Activated CD8-positive, alpha-beta memory T cell treated with anti-CD3 and anti-CD28 coated beads, Interleukin-2, amount 10 ng/mL, durations not matched to agents 7 days and 5 days (primary cell): Measurements from ENCODE around the gene CLDN11. TPM values are rescaled to one million over a fixed set of nuclear protein-coding genes. Genes with fewer than 3 reads are reported as not detected.

Source experiments
- ATAC-seq: fragments of 150-1000 bp; cut with Tn5 transposase; one replicate; pipeline ENCODE4 v1.10.0; 2021; ENCODE audit warnings: moderate library complexity
- CTCF ChIA-PET: fragments of 350-600 bp; sonication (Branson Sonifier 250); formaldehyde crosslinking; loops from one replicate; lab custom pipeline; 2021; ENCODE audit warnings: antibody characterized with exemption; lab: Charles Lee
- DNase-seq: peaks from one replicate; pipeline ENCODE4 v3.0.0-alpha.2; 2020
- H3K27ac Mint-ChIP-seq: one replicate; pipeline ENCODE4 v1.8.0; 2021; ENCODE audit warnings: mild to moderate bottlenecking, mixed read lengths
- H3K27me3 Mint-ChIP-seq: one replicate; pipeline ENCODE4 v1.8.0; 2021; ENCODE audit warnings: mixed read lengths
- H3K36me3 Mint-ChIP-seq: one replicate; pipeline ENCODE4 v1.8.0; 2021; ENCODE audit warnings: mild to moderate bottlenecking, mixed read lengths
- H3K4me1 Mint-ChIP-seq: one replicate; pipeline ENCODE4 v1.8.0; 2021; ENCODE audit warnings: mixed read lengths
- H3K4me3 Mint-ChIP-seq: one replicate; pipeline ENCODE4 v1.8.0; 2021; ENCODE audit warnings: mild to moderate bottlenecking, moderate library complexity, mixed read lengths
- H3K9me3 Mint-ChIP-seq: one replicate; pipeline ENCODE4 v1.8.0; 2022; ENCODE audit warnings: low read depth, mixed read lengths
- total RNA-seq, 2 experiments: library from RNA; stranded (reverse); gene quantifications; one replicate each; pipeline ENCODE4 v1.2.3, GENCODE V29; 2021

The CLDN11 gene
- total RNA-seq, 2 experiments from 2014 or later: 0.16 TPM; not detected in 1

DNA sequence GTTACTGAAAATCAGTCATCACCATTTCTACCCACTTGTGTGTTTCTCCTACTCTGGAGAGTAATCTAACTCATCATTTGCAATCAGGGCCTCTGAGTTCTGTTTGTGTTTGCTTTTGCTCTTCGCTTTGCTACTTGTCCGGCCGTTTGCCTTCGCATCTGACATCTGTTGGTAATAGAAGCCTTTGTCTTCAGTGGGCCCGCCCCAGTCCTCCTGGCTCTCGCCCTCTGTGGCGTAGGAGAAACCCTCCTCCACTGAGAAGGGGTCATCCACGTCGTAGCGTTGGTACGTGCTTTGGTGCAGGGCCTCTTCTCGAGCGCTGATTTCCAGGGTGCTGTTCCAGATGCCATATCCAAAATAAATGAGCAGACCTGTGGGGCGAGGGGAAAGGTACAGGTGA is 48.3 kb downstream of the CLDN11 start:
- DNase-seq: no peak
- Mint-ChIP-seq H3K9me3 (no peaks in the 10 kb centered on the region), H3K27me3 (peaks cover 36% of the 10 kb centered on the region), H3K4me3 (no peak overlapping the region), H3K27ac (no peak overlapping the region), H3K4me1 (peaks cover 14% of the 10 kb centered on the region), H3K36me3 (no peaks in the 10 kb centered on the region)
- no peak for ATAC-seq
- CTCF ChIA-PET: no interaction called here

GRCh38 chr3:170467571-170468147 is 49.0 kb downstream of the CLDN11 start:
- no peak for DNase-seq
- Mint-ChIP-seq H3K27me3 (peaks cover 32% of the 10 kb centered on the region), H3K4me3 (no peak overlapping the region), H3K27ac (no peak overlapping the region), H3K4me1 (peaks cover 14% of the 10 kb centered on the region), H3K9me3 (no peaks in the 10 kb centered on the region), H3K36me3 (no peaks in the 10 kb centered on the region)
- no peak for ATAC-seq
- CTCF ChIA-PET: no interaction called here

DNA sequence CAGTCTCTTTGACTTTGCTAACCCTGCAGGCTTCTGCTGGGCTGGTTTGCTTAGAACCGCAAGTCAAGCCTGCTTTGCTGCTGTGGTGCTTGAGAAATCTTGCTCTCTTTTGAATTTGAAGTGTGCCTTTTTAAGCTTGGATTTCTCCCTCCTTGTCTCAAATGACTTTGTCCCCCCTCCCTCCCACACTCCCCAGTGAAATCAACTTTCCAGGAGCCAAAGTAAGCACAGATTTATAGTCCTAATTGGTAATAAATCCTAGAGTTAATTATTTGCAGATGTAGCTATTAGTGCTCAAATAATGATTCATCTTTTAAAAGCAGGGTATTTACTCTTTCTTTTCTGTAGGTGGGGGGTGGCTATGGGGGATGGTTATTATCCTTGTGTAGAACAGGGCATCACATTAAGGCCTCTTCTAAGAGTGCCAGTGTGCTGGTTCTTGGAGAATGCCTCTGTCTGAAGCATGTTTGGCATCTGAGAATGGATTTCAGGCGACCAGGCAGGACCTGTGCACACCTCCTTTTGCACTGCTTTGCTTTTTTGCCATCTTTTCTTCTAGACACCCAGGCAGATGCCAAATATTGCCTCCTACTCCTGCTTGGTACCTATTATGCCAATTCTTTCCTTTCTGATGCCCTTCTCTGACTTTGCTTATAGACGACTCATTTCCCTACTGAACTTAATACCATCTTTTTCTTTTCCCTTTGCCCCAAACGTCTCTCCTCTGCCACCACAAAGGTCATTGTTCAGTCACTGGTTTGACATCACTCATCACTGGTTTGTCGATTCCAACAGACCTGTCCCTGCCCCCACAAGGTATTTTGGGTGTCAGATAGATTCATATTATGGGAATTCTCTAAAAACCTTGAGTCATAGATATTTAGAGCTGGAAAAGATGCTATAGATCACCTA is 50.7 kb downstream of the CLDN11 start:
- CTCF ChIA-PET: no interaction called here
- H3K9me3 Mint-ChIP-seq: no peaks in the 10 kb centered on the region
- H3K27me3 Mint-ChIP-seq: peaks cover 29% of the 10 kb centered on the region
- no peaks in the 10 kb centered on the region for H3K36me3 Mint-ChIP-seq
- no peak overlapping the region for H3K4me3 Mint-ChIP-seq
- ATAC-seq (no peak), DNase-seq (no peak)
- H3K27ac Mint-ChIP-seq: no peak overlapping the region
- H3K4me1 Mint-ChIP-seq: peaks cover 14% of the 10 kb centered on the region

DNA sequence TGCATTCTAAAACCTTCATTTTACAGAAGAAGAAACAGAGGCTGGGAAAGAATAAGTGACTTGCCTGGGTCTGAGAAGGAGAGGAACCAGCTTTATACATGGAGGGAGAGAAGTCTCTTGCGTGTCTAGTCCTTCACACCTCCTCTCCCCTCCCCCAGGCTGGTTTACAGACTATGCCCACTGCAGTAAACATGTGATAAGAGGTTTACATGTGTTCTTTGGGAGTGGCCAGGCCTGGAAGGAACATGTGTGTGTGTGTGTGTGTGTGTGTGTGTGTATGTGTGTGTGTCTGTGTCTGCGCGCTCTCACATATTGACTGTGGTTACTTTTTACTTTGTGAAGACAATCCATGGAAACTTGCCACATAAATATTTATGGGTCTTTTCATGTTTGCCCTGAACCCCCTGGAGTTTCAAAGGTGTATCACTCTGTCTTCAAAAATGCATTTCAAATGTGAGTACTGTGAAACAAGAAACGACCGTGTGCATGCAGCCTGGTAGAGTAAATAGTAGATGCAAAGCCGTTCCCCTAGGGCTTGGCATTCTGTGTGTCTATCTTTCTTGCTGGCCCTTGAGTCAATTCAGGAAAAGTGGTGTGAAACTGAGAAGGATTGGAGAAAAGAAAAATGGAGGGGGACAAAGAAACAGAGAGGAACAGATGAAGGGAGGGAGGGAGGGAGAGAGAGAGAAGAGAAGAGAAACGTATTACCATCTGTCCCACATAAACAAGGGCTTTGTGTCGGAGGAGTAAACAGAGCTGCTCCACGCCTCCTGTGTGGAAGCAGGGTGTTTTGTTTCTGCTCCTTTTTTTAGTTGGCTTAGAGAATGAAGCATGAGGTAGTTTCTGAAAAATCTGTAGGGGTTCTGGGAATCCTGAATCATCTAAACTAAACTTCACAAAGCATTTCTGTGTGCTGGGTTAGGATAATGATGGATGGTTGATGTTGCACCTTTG is 51.7 kb downstream of the CLDN11 start:
- peaks cover 14% of the 10 kb centered on the region for H3K4me1 Mint-ChIP-seq
- CTCF ChIA-PET: interaction anchor here (0.7 kb wide), 1 partner anchor 330 kb away, joined by 3 read pairs; no protein-coding TSS in a partner anchor
- DNase-seq: no peak

DNA sequence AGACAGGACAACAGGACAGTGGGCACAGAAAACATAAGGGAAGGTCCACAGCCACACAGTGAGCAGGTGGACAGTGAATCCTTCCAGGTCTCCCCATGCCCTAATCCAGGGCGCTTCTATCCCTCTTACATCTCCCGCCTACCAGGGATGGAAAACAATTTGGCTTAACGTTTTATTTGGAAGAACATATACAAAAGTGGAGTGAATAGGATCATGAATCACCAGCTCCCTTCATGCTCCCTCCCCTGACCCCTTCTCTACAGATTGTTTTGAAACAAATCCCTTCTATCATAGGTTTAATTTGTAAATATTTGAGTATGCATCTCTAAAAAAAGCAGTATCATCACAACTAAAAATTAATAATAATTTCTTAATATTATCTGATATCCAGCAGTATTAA is 52.5 kb downstream of the CLDN11 start:
- no peaks in the 10 kb centered on the region for H3K9me3 Mint-ChIP-seq
- no peak overlapping the region for H3K4me3 Mint-ChIP-seq
- ATAC-seq (no peak), DNase-seq (no peak)
- H3K36me3 Mint-ChIP-seq: no peaks in the 10 kb centered on the region
- no peak overlapping the region for H3K27ac Mint-ChIP-seq
- CTCF ChIA-PET: interaction anchor here (0.7 kb wide), 1 partner anchor 329 kb away, joined by 3 read pairs; no protein-coding TSS in a partner anchor
- H3K4me1 Mint-ChIP-seq: peaks cover 14% of the 10 kb centered on the region
- peaks cover 33% of the 10 kb centered on the region for H3K27me3 Mint-ChIP-seq

More for the DNA sequence above, 51.7 kb downstream of the CLDN11 start:
- H3K9me3 Mint-ChIP-seq: no peaks in the 10 kb centered on the region
- peaks cover 31% of the 10 kb centered on the region for H3K27me3 Mint-ChIP-seq
- H3K27ac Mint-ChIP-seq: no peak overlapping the region
- no peak for ATAC-seq
- H3K4me3 Mint-ChIP-seq: no peak overlapping the region
- H3K36me3 Mint-ChIP-seq: no peaks in the 10 kb centered on the region

DNA sequence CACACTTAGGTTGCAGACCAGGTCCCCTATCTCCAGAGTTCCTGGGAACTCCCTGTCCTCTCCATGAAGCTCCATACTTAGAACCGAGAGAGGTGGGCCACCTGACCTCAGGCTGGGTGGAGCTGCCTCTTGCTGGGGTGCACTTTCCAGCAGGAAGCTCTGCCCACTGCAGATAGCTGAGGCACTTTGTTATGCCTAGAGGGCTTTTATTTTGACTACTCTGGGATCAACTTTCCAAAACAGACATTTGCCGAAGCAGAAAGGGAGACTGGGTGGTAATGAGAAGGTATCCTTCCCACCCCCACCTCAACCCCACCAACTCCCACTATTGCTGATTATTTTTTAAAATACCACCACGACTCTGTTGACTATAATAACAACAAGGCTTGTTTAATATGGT is 54.7 kb downstream of the CLDN11 start:
- peaks cover 45% of the 10 kb centered on the region for H3K27me3 Mint-ChIP-seq
- H3K27ac Mint-ChIP-seq: no peak overlapping the region
- H3K9me3 Mint-ChIP-seq: no peaks in the 10 kb centered on the region
- no peaks in the 10 kb centered on the region for H3K36me3 Mint-ChIP-seq
- DNase-seq (no peak), ATAC-seq (no peak)
- CTCF ChIA-PET: no interaction called here
- peaks cover 14% of the 10 kb centered on the region for H3K4me1 Mint-ChIP-seq
- H3K4me3 Mint-ChIP-seq: no peak overlapping the region

DNA sequence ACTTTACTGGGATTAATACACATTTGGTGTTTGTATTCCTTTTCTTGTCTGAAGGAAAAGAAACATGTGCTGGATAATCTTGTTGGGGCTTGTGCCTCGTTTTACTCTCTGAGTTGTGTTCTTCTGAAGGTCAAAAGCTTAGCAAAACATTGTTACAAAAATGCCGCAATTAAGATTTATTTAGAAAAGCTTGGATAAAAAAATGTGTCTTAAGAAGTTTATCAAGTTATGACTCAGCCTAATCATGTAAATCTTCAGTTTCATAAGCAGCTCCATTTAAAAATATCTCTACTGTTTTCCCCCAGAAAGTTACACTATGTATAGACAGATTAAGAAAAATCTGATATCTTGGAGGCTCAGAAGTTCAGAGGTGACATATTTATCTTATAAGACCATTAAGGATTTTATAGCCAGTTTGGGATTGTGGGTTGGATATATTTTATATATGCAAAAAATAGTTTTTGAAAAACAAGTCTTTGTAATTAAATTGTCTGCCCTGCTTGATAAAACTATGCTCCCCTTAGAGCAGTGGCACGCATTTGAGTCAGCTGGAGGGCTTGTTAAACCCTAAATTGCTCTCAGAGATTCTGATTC is 56.5 kb downstream of the CLDN11 start:
- H3K4me1 Mint-ChIP-seq: peaks cover 6% of the 10 kb centered on the region
- no peak overlapping the region for H3K4me3 Mint-ChIP-seq
- no peaks in the 10 kb centered on the region for H3K36me3 Mint-ChIP-seq
- no peaks in the 10 kb centered on the region for H3K9me3 Mint-ChIP-seq
- no peak overlapping the region for H3K27ac Mint-ChIP-seq
- peaks cover 50% of the 10 kb centered on the region for H3K27me3 Mint-ChIP-seq
- no peak for DNase-seq
- CTCF ChIA-PET: no interaction called here
- ATAC-seq: no peak

- no peak for ATAC-seq
- H3K36me3 Mint-ChIP-seq: no peaks in the 10 kb centered on the region
- no peak for DNase-seq
- H3K4me1 Mint-ChIP-seq: no peaks in the 10 kb centered on the region
- H3K4me3 Mint-ChIP-seq: no peak overlapping the region
- H3K27me3 Mint-ChIP-seq: peaks cover 46% of the 10 kb centered on the region
- CTCF ChIA-PET: no interaction called here
- no peaks in the 10 kb centered on the region for H3K9me3 Mint-ChIP-seq
- H3K27ac Mint-ChIP-seq: no peak overlapping the region
Observed at GRCh38 chr3:170476291-170476690, 57.6 kb downstream of the CLDN11 start.

DNA sequence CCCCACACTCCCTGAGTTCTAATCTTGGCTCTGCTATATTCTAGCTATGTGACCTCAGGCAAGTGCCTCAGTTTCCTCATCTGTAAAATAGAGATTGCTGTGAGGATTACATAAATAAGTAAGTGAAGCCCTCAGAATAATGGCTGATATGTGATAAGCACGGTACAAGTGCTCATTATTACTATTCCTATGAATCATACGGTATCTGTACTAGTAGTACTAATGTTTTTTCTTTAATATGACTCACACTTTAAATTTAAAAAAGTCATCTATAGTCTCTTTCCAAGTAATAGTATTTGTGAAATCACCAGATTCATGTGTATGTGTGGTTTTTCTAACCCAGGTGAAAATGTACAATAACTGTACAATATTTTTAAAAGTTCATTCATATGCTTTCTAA is 58.7 kb downstream of the CLDN11 start:
- H3K27me3 Mint-ChIP-seq: peaks cover 43% of the 10 kb centered on the region
- CTCF ChIA-PET: no interaction called here
- no peak for DNase-seq
- H3K9me3 Mint-ChIP-seq: no peaks in the 10 kb centered on the region
- H3K27ac Mint-ChIP-seq: no peak overlapping the region
- no peak for ATAC-seq
- no peaks in the 10 kb centered on the region for H3K36me3 Mint-ChIP-seq
- no peaks in the 10 kb centered on the region for H3K4me1 Mint-ChIP-seq
- no peak overlapping the region for H3K4me3 Mint-ChIP-seq

DNA sequence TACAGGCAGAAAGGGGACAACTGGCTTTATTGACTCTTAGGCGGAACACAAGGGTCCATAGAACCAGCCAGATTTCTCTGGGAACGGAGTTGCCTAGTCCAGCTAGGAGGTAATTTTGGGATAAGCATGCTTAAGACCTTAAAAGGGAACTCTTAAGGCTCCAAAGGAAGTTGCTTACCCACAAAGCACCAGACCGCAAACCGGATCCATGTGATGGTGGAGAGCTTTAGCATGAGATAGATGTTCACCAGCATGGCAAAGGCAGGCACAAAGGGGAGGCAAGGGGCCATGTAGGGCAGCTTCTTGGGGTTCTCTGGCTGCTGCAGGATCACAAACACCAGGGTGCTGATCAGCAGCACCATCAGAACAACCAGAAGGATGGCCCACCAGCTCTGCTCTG is 61.4 kb downstream of the CLDN11 start:
- DNase-seq: no peak
- Mint-ChIP-seq H3K27me3 (peaks cover 26% of the 10 kb centered on the region), H3K4me3 (no peak overlapping the region), H3K27ac (no peak overlapping the region), H3K4me1 (no peaks in the 10 kb centered on the region), H3K36me3 (no peaks in the 10 kb centered on the region), H3K9me3 (no peaks in the 10 kb centered on the region)
- CTCF ChIA-PET: interaction anchor here (1.1 kb wide), 1 partner anchor 19 kb away, joined by 3 read pairs; no protein-coding TSS in a partner anchor
- no peak for ATAC-seq

- CTCF ChIA-PET: no interaction called here
- H3K27ac Mint-ChIP-seq: no peak overlapping the region
- no peak for ATAC-seq
- DNase-seq: no peak
- no peaks in the 10 kb centered on the region for H3K4me1 Mint-ChIP-seq
- H3K9me3 Mint-ChIP-seq: no peaks in the 10 kb centered on the region
- peaks cover 18% of the 10 kb centered on the region for H3K27me3 Mint-ChIP-seq
- no peak overlapping the region for H3K4me3 Mint-ChIP-seq
- H3K36me3 Mint-ChIP-seq: no peaks in the 10 kb centered on the region
Observed at GRCh38 chr3:170482199-170482598, 63.5 kb downstream of the CLDN11 start.

- Mint-ChIP-seq H3K27ac (no peak overlapping the region), H3K27me3 (peaks cover 27% of the 10 kb centered on the region), H3K4me3 (no peak overlapping the region), H3K4me1 (no peaks in the 10 kb centered on the region), H3K36me3 (no peaks in the 10 kb centered on the region), H3K9me3 (no peaks in the 10 kb centered on the region)
- ATAC-seq: no peak
- no peak for DNase-seq
- CTCF ChIA-PET: no interaction called here
Observed at GRCh38 chr3:170483485-170484262, 65.0 kb downstream of the CLDN11 start.
